Measurements from ENCODE around the gene VANGL2. TPM values are rescaled to one million over a fixed set of nuclear protein-coding genes. Genes with fewer than 3 reads are reported as not detected.

The VANGL2 gene
- total RNA-seq, 2 experiments from 2014 or later, result not detected

GRCh38 chr1:160460683-160461287 is 60.4 kb downstream of the VANGL2 start:
- Histone ChIP-seq H3K27me3 (ENCODE audit: control insufficient read depth in 1 of 2, insufficient read depth in 2 of 2, low read length in 2 of 2) (no peaks in the 10 kb centered on the region), H3K9me3 (ENCODE audit: control insufficient read depth in 1 of 2, insufficient read depth in 1 of 2, low read length in 2 of 2) (peaks cover 0 to 5% of the 10 kb centered on the region in 2 experiments), H3K4me3 (ENCODE audit: low read length) (peak overlapping the region; percentile 30), H3K36me3 (ENCODE audit: insufficient read depth, low read length) (no peaks in the 10 kb centered on the region), H3K4me1 (ENCODE audit: insufficient read depth, low read length) (peaks cover 23% of the 10 kb centered on the region), H3K27ac (ENCODE audit: low read depth in 1 of 2, low read length in 2 of 2) (peak overlapping the region; percentile 33 to 51)
- Mint-ChIP-seq H3K9me3 (no peaks in the 10 kb centered on the region), H3K4me1 (ENCODE audit: low read depth) (peaks cover 60% of the 10 kb centered on the region), H3K27me3 (no peaks in the 10 kb centered on the region), H3K36me3 (ENCODE audit: low read depth) (no peaks in the 10 kb centered on the region), H3K4me3 (peak overlapping the region; percentile 57), H3K27ac (peak overlapping the region; percentile 63)
- ChIA-PET POLR2A (interaction anchor here (1.6 to 2.4 kb wide), 2 partner anchors 13 to 17 kb away, joined by 5 to 6 read pairs; no protein-coding TSS in a partner anchor), CTCF (no interaction called here)
- DNase-seq (peak in 3 of 14 experiments; percentile 29 to 38 (median 32)), ATAC-seq (ENCODE audit: poor library complexity) (peak; percentile 41)
- intact Hi-C loops (cut with DNase I, micrococcal nuclease), result loop anchor here in 1 of 2 experiments (5.0 kb wide), 1 partner anchor 33 kb away; no protein-coding TSS in a partner anchor
- TF ChIP-seq, protein P1, sequence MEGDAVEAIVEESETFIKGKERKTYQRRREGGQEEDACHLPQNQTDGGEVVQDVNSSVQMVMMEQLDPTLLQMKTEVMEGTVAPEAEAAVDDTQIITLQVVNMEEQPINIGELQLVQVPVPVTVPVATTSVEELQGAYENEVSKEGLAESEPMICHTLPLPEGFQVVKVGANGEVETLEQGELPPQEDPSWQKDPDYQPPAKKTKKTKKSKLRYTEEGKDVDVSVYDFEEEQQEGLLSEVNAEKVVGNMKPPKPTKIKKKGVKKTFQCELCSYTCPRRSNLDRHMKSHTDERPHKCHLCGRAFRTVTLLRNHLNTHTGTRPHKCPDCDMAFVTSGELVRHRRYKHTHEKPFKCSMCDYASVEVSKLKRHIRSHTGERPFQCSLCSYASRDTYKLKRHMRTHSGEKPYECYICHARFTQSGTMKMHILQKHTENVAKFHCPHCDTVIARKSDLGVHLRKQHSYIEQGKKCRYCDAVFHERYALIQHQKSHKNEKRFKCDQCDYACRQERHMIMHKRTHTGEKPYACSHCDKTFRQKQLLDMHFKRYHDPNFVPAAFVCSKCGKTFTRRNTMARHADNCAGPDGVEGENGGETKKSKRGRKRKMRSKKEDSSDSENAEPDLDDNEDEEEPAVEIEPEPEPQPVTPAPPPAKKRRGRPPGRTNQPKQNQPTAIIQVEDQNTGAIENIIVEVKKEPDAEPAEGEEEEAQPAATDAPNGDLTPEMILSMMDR (IDR thresholded peaks at IDR 0.05), result no peak

DNA sequence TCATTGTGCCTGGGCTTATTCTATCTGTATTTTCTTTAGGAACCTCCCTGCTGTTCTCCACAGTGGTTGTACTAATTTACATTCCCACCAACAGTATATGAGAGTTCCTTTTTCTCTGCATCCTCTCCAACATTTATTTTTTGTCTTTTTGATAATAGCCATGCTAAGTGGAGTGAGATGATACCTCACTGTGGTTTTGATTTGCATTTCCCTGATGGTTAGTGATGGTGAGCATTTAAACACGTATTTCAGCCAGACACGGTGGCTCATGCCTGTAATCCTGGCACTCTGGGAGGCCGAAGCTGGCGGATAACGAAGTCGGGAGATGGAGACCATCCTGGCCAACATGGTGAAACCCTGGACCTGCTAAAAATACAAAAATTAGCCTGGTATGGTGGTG is 64.8 kb downstream of the VANGL2 start:
- no peaks in the 10 kb centered on the region for H3K36me3 ChIP-seq (ENCODE audit: insufficient read depth, low read length)
- CTCF ChIA-PET, result no interaction called here
- H3K4me3 Mint-ChIP-seq, result no peak overlapping the region
- POLR2A ChIA-PET, result interaction anchor here (0.6 to 0.7 kb wide), 2 partner anchors 43 to 159 kb away, joined by 3 read pairs; no protein-coding TSS in a partner anchor
- no peak for ATAC-seq (ENCODE audit: poor library complexity)
- H3K9me3 ChIP-seq (ENCODE audit: control insufficient read depth in 1 of 2, insufficient read depth in 1 of 2, low read length in 2 of 2), result peaks cover 0 to 5% of the 10 kb centered on the region in 2 experiments
- peaks cover 15% of the 10 kb centered on the region for H3K4me1 ChIP-seq (ENCODE audit: insufficient read depth, low read length)
- intact Hi-C loops (cut with DNase I, micrococcal nuclease), result no loop called here
- H3K27ac ChIP-seq (ENCODE audit: low read depth in 1 of 2, low read length in 2 of 2), result no peak overlapping the region
- no peaks in the 10 kb centered on the region for H3K9me3 Mint-ChIP-seq
- peaks cover 50% of the 10 kb centered on the region for H3K4me1 Mint-ChIP-seq (ENCODE audit: low read depth)
- no peak for DNase-seq
- H3K4me3 ChIP-seq (ENCODE audit: low read length), result no peak overlapping the region
- H3K27ac Mint-ChIP-seq, result no peak overlapping the region
- no peaks in the 10 kb centered on the region for H3K36me3 Mint-ChIP-seq (ENCODE audit: low read depth)
- TF ChIP-seq, protein P1 (IDR thresholded peaks at IDR 0.05), result no peak
- no peaks in the 10 kb centered on the region for H3K27me3 Mint-ChIP-seq
- H3K27me3 ChIP-seq (ENCODE audit: control insufficient read depth in 1 of 2, insufficient read depth in 2 of 2, low read length in 2 of 2), result no peaks in the 10 kb centered on the region

- ATAC-seq (ENCODE audit: poor library complexity), result no peak
- ChIA-PET CTCF (no interaction called here), POLR2A (no interaction called here)
- intact Hi-C loops (cut with DNase I, micrococcal nuclease), result no loop called here
- Mint-ChIP-seq H3K27me3 (no peaks in the 10 kb centered on the region), H3K4me3 (no peak overlapping the region), H3K4me1 (ENCODE audit: low read depth) (peaks cover 36% of the 10 kb centered on the region), H3K9me3 (no peaks in the 10 kb centered on the region), H3K27ac (no peak overlapping the region), H3K36me3 (ENCODE audit: low read depth) (no peaks in the 10 kb centered on the region)
- TF ChIP-seq, protein P1 (IDR thresholded peaks at IDR 0.05), result no peak
- DNase-seq, result no peak
- H3K27me3 ChIP-seq (ENCODE audit: control insufficient read depth in 1 of 2, insufficient read depth in 2 of 2, low read length in 2 of 2), result no peaks in the 10 kb centered on the region
- H3K4me3 ChIP-seq (ENCODE audit: low read length), result no peak overlapping the region
- H3K27ac ChIP-seq (ENCODE audit: low read depth in 1 of 2, low read length in 2 of 2), result no peak overlapping the region
- no peaks in the 10 kb centered on the region for H3K36me3 ChIP-seq (ENCODE audit: insufficient read depth, low read length)
- peaks cover 0 to 5% of the 10 kb centered on the region in 2 experiments for H3K9me3 ChIP-seq (ENCODE audit: control insufficient read depth in 1 of 2, insufficient read depth in 1 of 2, low read length in 2 of 2)
- H3K4me1 ChIP-seq (ENCODE audit: insufficient read depth, low read length), result peaks cover 7% of the 10 kb centered on the region
Measured at GRCh38 chr1:160466961-160467360, 66.6 kb downstream of the VANGL2 start.
